ENCODE measurements around the gene TEX50. TPM values are rescaled to one million over a fixed set of nuclear protein-coding genes. Genes with fewer than 3 reads are reported as not detected.

TEX50 gene
- total RNA-seq, 1 experiment from 2014 or later = not detected

- H3K27ac ChIP-seq (ENCODE audit: low read depth, low read length) = no peak overlapping the region
- H3K4me2 ChIP-seq (ENCODE audit: low read length) = no peak overlapping the region
- DNase-seq (ENCODE audit: low read depth, low spot score) = no peak
- no peaks in the 10 kb centered on the region for H3K9me3 ChIP-seq (ENCODE audit: control insufficient read depth in 1 of 2, insufficient read depth in 1 of 2, low read depth in 1 of 2, low read length in 2 of 2)
- no peak for ATAC-seq
- H3K4me1 ChIP-seq (ENCODE audit: control insufficient read depth in 1 of 2, insufficient read depth in 2 of 2, low read length in 2 of 2) = peaks cover 0 to 2% of the 10 kb centered on the region in 2 experiments; a peak in 1 of 4 replicates
- ChIA-PET RAD21 (ENCODE audit: low non-redundant PET in 1 of 2, low total read pairs in 2 of 2, uncharacterized antibody in 2 of 2, unreplicated experiment in 2 of 2) (no interaction called here), POLR2A (no interaction called here), CTCF (no interaction called here)
- no peak overlapping the region for H3K9ac ChIP-seq (ENCODE audit: low read length)
- H3K79me2 ChIP-seq (ENCODE audit: insufficient read depth, low read length) = no peaks in the 10 kb centered on the region
- no TSS peak for BruUV-seq (replicated peaks)
- TF ChIP-seq POLR2AphosphoS5 (IDR thresholded peaks at IDR 0.05; ENCODE audit: low read depth, low read length) = no peak
- no peaks in the 10 kb centered on the region for H3K9me2 ChIP-seq (ENCODE audit: insufficient read depth)
- H3K4me3 ChIP-seq (replicated peaks in 1 of 2; ENCODE audit: low read depth in 1 of 2, low read length in 2 of 2) = no peak overlapping the region
- no peak overlapping the region for H2AFZ ChIP-seq (ENCODE audit: low read depth, low read length, poor library complexity, severe bottlenecking)
- intact Hi-C loops (cut with micrococcal nuclease) = no loop called here
- no peaks in the 10 kb centered on the region for H3K36me3 ChIP-seq (ENCODE audit: control insufficient read depth in 1 of 2, insufficient read depth in 2 of 2, low read length in 2 of 2)
- no peaks in the 10 kb centered on the region for H3K27me3 ChIP-seq (ENCODE audit: insufficient read depth, low read length)
- no peaks in the 10 kb centered on the region for H4K20me1 ChIP-seq (ENCODE audit: insufficient read depth)
These were observed 26.6 kb downstream of the TEX50 start for GRCh38 chr1:173661763-173662162.

GRCh38 chr1:173663159-173663558 lies 28.0 kb downstream of the TEX50 start:
- CTCF ChIA-PET = no interaction called here
- Histone ChIP-seq H3K9me3 (ENCODE audit: control insufficient read depth in 1 of 2, insufficient read depth in 1 of 2, low read depth in 1 of 2, low read length in 2 of 2) (no peaks in the 10 kb centered on the region), H3K79me2 (ENCODE audit: insufficient read depth, low read length) (no peaks in the 10 kb centered on the region), H2AFZ (ENCODE audit: low read depth, low read length, poor library complexity, severe bottlenecking) (no peak overlapping the region), H3K27me3 (ENCODE audit: insufficient read depth, low read length) (no peaks in the 10 kb centered on the region), H3K4me2 (ENCODE audit: low read length) (no peak overlapping the region), H3K4me3 (replicated peaks in 1 of 2; ENCODE audit: low read depth in 1 of 2, low read length in 2 of 2) (no peak overlapping the region), H3K27ac (ENCODE audit: low read depth, low read length) (no peak overlapping the region), H3K9ac (ENCODE audit: low read length) (no peak overlapping the region), H3K36me3 (ENCODE audit: control insufficient read depth in 1 of 2, insufficient read depth in 2 of 2, low read length in 2 of 2) (no peaks in the 10 kb centered on the region), H3K4me1 (ENCODE audit: control insufficient read depth in 1 of 2, insufficient read depth in 2 of 2, low read length in 2 of 2) (peaks cover 0 to 4% of the 10 kb centered on the region in 2 experiments; a peak in 1 of 4 replicates), H4K20me1 (ENCODE audit: insufficient read depth) (no peaks in the 10 kb centered on the region), H3K9me2 (ENCODE audit: insufficient read depth) (no peaks in the 10 kb centered on the region)
- TF ChIP-seq ZBTB33 (IDR thresholded peaks at IDR 0.05; ENCODE audit: extremely low read depth, insufficient replicate concordance, low read length) = no peak
- TF ChIP-seq SP1 (IDR thresholded peaks at IDR 0.05; ENCODE audit: low read depth) = no peak
- no peak for TF ChIP-seq EZH2 (IDR thresholded peaks at IDR 0.05)
- TF ChIP-seq ATF3 (IDR thresholded peaks at IDR 0.05) = no peak
- TF ChIP-seq CBX3 (IDR thresholded peaks at IDR 0.05; ENCODE audit: low read depth) = no peak
- no peak for TF ChIP-seq ZFX (IDR thresholded peaks at IDR 0.05)
- TF ChIP-seq EZH2phosphoT487 (IDR thresholded peaks at IDR 0.05; ENCODE audit: borderline replicate concordance) = no peak
- TF ChIP-seq RAD21 (IDR thresholded peaks at IDR 0.05; ENCODE audit: low read depth) = no peak
- TF ChIP-seq ZNF274 (IDR thresholded peaks at IDR 0.05; ENCODE audit: low read depth, low read length) = no peak
- no peak for TF ChIP-seq JUND (IDR thresholded peaks at IDR 0.05)
- no peak for TF ChIP-seq YY1 (IDR thresholded peaks at IDR 0.05; ENCODE audit: extremely low read depth, insufficient replicate concordance, low read depth, low read length)
- DNase-seq (ENCODE audit: low read depth, low spot score) (no peak), ATAC-seq (no peak)
- no TSS peak for BruUV-seq (replicated peaks)
- RAD21 ChIA-PET (ENCODE audit: low non-redundant PET in 1 of 2, low total read pairs in 2 of 2, uncharacterized antibody in 2 of 2, unreplicated experiment in 2 of 2) = interaction anchor here in 1 of 2 experiments (0.6 kb wide), 1 partner anchor 186 kb away, joined by 4 read pairs; the partner anchor contains the start of gene PRDX6
- intact Hi-C loops (cut with micrococcal nuclease) = no loop called here
- POLR2A ChIA-PET = no interaction called here
